NCI-H1694 treated with DMSO at 0.1 percent for 48 hours (cell line): Measurements from ENCODE around the gene C16orf74.

ENCODE experiments used
- DNase-seq: peaks from one replicate; lab custom pipeline; 2025; lab: John Stamatoyannopoulos, UW

C16orf74 gene

DNA sequence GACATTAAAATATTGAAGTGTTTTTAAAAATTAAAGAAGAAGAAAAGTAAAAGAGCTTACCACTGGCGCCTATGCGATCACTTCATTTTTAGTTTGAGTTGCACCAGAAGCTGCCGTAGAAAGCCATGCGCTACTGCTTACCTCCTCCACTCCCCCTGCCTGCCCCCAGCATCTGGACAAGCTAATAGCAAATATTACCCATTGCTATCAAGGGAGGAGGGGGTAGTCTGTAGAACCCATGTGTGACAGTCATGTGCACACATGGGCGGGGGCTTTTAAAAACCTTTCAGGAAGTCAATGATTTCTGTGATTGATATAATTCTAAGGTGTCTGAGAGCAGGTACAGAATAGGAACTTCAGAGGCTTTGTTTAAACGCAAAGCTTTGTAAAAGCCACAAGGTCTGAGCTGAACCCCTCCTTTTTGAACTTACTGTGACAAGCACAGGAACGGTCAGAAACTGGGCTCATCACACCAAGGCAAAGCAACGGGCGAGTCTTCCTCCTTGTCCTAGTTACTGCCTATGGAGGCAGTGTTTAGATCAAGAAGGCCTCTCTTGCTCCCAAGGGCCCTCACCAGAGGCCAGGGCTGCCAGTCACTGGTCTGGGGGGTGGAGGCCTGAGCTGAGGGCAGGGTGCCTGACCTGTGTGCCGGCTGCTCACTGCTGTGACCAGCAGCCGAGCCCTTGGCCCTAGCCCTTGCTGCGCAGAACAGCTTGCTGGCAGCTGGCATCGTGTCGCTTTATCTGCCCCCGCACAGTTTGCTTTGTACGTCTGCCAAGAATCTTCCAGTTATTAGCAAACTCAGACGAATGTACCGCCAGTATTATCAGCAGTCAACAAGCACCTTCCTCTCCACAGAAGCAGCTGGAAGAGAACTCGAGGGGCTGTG lies 77.1 kb downstream of the C16orf74 start:
- DNase-seq = peak; percentile 94

GRCh38 chr16:85670840-85671239 lies 80.1 kb downstream of the C16orf74 start:
- DNase-seq = no peak

GRCh38 chr16:85668676-85669424 lies 82.0 kb downstream of the C16orf74 start:
- no peak for DNase-seq

GRCh38 chr16:85667841-85668413 lies 83.0 kb downstream of the C16orf74 start:
- no peak for DNase-seq

GRCh38 chr16:85667261-85667660 lies 83.6 kb downstream of the C16orf74 start:
- DNase-seq = no peak

DNA sequence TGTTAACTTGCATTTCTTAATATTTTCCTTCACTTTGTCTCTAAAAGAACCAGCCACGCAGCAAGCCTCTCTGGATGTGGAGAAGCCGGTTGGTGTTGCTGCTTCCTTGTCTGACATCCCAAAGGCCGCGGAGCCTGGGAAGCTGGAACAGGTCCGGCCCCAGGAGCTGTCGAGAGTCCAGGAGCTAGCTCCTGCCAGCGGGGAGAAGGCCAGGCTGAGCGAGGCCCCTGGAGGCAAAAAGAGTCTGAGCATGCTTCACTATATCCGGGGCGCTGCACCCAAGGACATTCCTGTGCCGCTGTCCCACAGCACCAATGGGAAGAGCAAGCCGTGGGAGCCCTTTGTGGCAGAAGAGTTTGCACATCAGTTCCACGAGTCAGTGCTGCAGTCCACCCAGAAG lies 85.0 kb downstream of the C16orf74 start:
- no peak for DNase-seq

DNA sequence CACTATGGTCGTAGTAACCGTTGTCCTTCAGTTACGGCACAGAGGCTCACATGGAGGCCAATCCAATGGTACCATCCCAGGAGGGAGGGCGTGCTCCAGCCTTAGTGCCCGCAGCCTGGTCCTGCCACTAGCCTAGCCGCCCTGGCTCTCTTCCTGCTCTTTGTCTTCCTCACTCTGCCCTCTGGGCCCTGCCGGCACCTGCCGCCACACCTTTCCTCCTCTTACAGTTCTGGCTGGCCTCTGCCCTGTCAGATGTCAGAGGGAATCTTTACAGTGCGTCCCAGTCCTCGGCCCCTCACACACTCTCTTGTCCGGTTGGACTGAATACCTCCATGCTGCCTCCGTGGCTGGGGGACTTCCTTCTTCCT lies 85.5 kb downstream of the C16orf74 start:
- no peak for DNase-seq

DNA sequence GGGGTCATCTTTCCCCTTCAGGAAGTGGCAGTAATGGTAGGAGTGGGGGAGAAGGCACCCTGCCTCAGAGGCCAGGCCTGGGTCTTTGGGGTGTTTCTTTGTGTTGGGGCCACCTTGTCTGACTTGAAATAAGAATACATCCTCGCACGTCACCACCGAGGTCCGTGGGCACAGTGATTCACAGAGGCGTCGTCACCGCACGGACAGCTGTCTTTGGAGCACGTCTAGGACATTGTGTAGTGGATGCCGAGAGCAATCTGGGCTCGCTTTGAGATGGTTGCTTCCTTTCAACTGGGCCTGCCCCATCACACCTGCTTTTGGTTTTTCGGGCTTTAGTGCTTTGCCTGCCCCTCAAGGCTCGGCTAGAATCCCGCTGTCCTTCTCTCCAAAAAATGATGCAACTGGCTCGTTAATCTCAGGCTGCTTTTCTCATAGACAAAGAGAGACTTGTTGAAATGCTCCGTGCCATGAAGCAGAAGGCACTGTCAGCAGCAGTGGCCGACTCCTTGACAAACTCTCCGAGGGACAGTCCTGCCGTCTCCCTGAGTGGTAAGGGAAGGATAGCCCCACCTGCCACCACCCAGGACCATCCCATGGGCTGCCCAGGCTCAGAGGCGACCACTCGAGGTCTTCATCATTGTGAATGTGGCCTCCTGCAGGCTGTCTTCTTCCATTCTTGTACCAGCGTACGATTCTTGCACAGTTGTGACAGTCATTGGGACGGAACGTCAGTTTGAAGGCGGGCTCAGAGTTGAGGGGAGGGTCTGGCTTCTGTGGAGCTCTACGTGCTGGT lies 86.1 kb downstream of the C16orf74 start:
- no peak for DNase-seq

DNA sequence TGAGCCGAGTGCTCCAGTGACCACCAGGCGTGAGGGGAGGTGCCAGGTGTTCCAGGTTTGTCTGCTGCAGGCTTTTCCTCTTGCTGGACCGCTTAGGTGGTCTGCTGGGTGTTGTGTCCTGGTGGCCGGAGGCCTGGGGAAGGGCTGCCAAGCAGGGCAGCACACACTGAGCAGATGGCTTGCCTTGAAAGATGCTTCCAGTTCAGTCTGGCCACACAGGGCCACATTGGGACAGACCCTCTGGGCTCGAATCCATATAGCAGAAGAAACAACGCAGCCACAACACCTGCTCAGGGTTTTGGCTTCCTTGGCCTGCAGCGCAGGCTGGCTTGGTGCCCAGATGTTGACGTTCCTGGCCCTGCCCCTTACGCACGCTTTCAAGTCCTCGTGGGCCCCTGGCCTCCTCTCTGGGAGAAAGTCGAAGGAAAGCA lies 87.0 kb downstream of the C16orf74 start:
- DNase-seq = peak; percentile 69

DNA sequence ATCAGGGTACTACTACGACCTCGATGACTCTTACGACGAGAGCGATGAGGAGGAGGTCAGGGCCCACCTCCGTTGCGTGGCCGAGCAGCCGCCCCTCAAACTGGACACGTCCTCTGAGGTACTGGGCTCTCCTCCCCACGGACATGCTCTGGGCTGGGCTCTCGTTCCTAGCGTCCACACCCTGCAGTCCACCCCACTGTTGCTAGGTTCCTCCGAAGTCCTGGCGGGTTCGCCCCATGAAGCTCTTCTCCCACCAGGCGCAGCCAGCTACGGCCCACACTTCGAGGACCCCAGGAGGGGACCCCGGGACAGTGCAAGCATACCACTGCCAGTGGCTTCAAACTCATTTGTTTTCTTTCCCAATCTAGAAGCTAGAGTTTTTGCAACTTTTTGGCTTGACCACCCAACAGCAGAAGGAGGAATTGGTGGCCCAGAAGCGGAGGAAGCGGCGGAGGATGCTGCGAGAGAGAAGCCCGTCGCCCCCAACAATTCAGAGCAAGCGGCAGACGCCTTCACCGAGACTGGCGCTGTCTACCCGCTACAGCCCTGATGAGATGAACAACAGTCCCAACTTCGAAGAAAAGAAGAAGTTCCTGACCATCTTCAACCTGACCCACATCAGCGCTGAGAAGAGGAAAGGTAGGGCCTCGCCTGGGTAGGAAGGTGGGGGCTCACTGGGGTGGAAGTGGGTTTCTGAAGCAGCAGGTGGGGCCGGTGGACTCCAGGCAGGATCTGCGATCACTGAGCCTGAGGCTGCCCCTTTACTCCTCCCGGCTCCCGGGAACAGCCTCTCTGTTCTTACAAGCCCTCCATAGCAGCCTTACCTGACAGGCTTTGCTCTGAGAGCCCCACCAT lies 87.7 kb downstream of the C16orf74 start:
- DNase-seq = no peak

DNA sequence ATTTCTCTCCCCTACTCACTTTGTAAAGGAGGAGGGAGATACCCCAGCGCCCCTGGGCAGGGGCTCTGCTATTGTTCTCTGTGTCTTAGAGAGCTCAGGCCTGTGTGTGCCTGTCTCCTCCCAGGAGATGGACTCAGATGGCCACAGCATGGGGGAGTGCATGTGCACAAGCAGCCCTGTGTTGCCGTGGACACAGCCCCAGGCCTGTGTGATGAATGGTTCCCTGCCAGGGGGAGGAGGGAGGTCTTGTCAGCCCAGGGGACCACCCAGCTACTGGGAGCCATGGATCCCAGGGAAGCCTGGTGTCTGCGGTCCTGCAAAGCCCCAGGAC lies 88.4 kb downstream of the C16orf74 start:
- no peak for DNase-seq

DNA sequence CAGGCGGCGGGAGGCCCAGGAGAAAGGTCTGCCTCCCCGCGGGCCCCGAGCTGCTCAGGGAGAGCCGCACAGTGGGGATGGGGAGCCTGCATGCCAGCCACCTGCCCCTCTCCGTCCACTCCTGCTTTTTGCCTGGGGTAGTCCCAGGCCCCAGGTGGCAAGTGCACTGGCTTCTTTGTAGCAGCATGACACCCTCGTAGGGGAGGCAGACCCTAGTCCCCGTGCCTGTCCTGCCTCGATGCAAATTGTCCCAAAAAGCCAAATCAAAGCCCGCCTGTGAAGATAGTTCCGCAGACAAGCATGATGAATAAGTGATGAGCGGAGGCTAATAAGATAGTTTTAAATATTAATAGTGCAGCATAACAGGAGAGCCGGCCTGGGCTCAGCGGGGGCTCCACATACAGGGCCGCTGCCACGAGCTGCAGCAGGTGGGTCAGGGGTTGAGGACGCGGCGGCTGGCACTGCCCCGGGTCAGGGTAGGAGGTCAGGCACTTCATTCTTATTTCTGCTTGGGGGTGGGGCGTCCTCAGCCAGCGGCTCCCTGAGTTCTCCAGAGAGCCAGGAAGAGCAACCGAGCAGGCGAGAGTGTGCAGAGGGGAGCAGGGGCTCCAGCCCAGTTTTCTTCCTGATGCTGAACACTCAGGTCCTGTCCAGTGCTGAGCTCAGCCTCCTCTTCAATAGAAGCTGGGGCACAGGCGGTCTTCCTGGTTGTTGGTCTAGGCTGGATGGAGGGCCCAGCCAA lies 89.0 kb downstream of the C16orf74 start:
- no peak for DNase-seq

- DNase-seq = no peak
Measured at GRCh38 chr16:85660843-85661739, 89.8 kb downstream of the C16orf74 start.

DNA sequence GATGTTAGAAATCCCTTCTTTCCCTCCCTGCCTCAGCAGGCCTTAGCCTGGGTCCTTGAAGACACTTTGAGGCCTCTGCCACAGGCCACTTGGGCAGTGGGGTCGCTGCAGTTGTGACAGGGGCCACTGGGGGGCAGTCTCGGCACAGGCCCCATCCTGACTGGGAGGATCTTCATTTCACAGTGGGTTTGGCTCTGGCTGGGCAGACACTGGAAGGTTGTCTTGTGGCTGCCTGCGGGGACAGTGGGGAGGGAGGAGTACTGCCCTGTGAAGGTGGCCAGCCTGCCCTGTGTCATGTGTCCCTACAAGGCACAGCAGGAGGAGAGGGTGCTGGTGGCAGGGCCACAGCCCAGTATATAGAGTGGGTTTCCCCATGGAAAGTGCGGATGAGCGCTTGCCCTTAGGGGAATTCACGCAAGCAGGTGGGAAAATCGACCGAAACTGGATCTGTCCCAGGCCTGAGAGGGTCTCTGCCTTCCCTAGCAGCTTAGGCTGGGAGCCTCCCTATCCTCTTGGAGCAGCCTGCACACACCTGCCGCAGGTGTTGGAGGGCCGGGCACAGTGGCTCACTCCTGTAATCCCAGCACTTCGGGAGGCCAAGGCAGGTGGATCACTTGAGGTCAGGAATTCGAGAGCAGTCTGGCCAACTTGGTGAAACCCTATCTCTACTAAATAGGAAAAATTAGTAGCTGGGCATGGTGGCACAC lies 90.9 kb downstream of the C16orf74 start:
- DNase-seq = peak; percentile 70

- DNase-seq = no peak
Measured at GRCh38 chr16:85659336-85659735, 91.6 kb downstream of the C16orf74 start.

DNA sequence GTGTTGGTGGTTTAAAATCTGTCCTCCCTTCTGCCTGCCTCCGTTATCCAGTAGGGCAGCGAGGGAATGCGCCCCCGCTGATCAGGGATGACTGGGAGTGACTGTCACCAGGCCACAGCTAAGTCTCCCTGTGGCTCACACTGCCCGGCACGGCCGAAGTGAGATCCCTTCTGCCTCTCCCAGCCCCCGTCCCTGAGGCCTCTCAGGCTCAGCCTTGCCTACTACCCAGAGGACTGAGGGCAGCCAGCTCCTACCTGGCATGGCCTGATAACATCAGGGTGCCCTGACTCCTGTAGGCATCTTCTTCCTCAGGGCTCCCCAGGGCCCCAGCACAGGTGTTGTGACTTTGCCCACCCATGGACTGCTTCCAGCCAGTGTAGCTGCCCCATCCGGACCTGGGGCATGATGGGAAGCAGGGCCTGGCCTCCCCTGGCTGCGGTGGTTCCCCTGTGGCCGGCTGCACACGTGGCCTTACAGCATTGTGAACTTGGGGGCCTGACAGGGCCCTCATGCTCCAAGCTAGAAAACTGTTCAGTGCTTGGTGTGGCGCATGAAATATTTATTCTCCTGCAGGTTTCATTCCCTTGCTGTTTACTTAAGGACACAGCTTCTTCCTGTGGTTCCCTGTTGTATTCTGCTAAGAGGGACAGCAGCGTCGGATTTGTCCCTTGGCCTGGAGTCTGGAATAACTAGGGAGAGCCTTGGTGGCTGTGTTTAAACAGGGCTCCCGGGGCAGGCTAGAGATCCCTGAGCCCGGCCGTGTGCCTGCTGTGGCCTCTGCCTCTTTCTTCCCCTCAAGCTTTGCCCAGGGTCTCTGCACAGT lies 92.2 kb downstream of the C16orf74 start:
- no peak for DNase-seq

- no peak for DNase-seq
Measured at GRCh38 chr16:85657996-85658395, 92.9 kb downstream of the C16orf74 start.
